ENCODE results near the gene ETNK1.
A peak's percentile ranks its signal among the peaks of the same experiment; 100 is the strongest.
"Not testable (repeated sequence)": the region's sequence is repeated elsewhere in the genome, so short reads cannot be mapped to it uniquely, and the experiment has no call there.

ETNK1 gene, protein sequence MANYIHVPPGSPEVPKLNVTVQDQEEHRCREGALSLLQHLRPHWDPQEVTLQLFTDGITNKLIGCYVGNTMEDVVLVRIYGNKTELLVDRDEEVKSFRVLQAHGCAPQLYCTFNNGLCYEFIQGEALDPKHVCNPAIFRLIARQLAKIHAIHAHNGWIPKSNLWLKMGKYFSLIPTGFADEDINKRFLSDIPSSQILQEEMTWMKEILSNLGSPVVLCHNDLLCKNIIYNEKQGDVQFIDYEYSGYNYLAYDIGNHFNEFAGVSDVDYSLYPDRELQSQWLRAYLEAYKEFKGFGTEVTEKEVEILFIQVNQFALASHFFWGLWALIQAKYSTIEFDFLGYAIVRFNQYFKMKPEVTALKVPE

GRCh38 chr12:22624870-22625761, at the start of gene ETNK1:
TSS of gene ETNK1 (plus strand) at chr12:22625171. CDS start at chr12:22625431, 260 bp downstream.
- peak; percentile 91 for DNase-seq

DNA sequence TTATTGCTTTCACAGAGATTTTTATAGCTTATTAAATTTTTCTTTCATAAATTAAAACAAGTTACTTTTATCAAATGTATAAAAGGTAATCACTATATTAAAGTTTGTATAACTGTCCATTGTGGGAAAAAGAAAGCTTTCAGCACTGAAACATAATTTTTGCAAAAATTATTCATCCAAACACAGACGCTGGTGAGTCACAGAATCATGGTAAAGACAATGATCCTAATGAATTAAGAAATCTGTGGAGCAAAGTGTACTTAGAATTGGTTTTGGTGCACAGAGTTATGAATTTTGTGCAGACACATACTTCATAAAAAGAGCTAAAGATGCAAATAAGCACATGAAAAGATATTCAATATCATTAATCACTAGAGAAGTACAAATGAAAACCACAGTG, 48.9 kb upstream of the ETNK1 start:
- DNase-seq, result no peak

- no peak for DNase-seq
Observed at GRCh38 chr12:22576473-22576872, 48.5 kb upstream of the ETNK1 start.

GRCh38 chr12:22577667-22578066, 47.3 kb upstream of the ETNK1 start:
- DNase-seq, result no peak

- DNase-seq, result no peak
Observed at GRCh38 chr12:22578328-22578727, 46.6 kb upstream of the ETNK1 start.

DNA sequence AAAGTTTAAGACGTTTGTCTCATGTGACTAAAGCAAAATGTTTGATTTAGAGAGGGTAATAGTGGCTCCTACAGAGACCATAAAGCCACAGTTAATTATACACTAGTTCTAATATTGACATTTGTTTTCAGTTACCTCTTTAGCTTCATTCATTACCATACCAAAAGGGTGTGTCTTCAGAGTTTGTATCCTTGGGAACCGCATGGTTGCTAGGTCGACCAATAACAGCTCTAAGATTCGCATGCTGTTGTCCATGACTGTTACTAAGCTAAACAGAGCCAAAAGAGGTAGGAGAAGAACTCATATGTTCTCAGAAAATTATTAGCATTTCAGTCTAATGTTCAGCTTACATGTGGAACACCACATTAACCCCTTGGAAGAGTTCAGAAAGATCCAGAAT, 36.2 kb upstream of the ETNK1 start:
- DNase-seq, result peak; percentile 90

DNA sequence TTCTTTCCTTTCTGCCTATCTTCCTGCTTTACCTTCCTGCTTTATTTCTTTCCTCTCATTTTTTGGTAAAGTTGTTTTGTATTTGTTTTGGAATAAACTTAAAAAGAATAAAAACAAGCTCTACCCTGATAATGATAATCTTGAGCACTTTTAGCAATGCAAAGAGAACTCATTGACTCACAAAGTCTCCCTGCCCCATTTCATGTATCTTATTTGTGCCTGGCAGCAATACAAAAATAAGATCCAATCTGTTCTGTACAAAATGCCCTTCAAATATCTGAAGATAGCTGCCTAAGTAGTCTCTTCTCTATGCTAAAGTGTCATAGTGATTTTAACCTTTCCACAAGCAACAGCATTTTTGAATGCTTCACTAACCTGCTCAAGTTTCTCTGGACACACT, 31.1 kb upstream of the ETNK1 start:
- no peak for DNase-seq

DNA sequence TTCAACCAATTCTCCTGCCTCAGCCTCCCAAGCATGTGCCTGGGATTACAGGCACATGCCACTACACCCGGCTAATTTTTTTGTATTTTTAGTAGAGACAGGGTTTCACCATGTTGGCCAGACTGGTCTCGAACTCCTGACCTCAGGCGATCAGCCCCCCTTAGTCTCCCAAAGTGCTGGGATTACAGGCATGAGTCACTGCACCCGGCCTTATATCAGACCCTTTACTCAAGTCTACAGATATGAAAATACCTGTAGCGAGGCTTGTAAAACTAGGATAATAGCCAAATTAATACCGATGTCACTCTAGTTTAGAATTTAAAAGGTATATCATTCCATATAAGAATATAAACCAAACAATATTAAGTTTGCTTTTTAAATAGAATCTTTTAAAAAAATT, 27.4 kb upstream of the ETNK1 start:
- not testable (repeated sequence) for DNase-seq

DNA sequence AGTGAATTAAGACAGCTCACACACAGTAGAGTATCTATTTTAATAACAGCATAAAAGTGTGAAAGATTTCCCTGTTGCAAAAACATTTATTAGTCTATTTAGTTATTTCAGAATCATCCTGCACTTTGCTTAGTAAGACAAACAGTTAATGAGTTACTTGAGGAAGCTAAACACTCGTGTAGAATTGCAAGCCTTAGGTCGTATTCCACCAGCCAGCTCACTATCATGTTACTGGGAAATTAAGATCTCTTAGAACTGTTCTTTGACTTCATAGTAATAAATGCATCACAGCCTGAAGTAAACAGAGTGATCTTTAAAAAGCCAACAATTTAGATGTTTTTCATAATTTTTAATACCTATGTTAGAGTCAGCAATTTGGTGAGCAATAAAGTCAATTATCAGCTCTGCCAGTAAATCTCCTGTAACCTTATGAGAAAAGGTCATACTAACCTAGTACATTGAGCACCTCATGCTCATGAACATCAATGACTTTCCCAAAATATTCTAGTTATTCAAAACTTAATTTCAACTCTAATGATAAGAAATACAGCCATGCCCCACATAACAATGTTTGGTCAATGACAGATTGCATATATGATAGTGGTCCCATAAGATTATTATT, 26.7 kb upstream of the ETNK1 start:
- DNase-seq, result no peak

GRCh38 chr12:22598763-22599161, 26.2 kb upstream of the ETNK1 start:
- DNase-seq, result no peak

DNA sequence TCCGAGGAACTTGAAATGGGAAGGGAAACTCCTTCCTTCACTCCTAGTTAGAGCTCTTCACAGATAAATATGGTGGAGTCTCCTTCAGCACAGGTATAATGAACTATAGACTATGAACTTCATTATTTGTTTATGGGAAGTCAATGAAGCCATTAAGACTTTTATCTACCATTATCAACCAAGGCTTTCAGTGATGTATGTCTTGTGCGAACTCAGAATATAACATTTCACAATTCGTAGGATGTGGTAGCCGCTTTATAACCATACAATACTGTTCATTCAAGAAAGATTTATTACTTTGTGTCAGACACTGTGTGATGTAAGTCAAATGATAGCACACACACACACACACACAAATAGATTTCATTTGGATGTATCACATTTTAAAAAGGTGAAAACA, 24.8 kb upstream of the ETNK1 start:
- DNase-seq, result no peak

DNA sequence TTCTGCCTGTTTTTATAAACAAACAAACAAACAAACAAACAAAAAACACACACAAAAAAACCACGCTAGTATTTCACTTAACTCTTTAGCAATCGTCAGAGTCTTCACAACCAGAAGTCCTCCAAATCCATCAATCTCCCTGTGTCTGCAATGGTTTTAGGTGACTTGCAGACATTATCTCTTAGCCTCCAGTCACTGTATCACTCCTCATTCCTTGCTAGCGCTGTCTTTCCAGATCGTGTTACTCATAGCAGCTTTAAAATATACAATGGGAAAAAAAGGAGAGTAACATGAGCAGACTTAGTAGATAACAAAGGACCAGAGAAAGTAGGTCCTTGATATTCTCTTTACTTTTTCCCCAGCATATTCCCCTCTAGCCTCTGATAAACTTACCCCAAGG, 15.5 kb upstream of the ETNK1 start:
- DNase-seq, result no peak

DNA sequence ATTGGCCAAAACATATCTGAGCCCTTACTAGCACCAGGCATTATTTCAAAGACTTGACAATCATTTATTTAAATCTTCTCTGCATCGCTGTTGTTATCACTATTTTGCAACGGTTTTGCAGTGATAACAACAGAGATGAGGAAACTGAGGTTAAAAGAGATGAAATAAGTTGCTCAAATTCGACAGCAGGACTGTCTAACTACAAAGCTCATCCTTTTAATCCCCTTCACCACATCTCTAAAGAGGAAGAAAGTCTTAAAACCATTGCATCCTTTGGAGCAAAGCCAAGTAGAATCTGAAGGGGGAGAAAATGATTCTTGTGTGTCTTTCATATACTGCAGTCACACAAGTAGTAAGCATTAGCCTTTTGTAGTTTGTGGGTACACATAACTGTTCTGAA, 14.8 kb upstream of the ETNK1 start:
- no peak for DNase-seq

GRCh38 chr12:22612822-22613221, 12.1 kb upstream of the ETNK1 start:
- not testable (repeated sequence) for DNase-seq

DNA sequence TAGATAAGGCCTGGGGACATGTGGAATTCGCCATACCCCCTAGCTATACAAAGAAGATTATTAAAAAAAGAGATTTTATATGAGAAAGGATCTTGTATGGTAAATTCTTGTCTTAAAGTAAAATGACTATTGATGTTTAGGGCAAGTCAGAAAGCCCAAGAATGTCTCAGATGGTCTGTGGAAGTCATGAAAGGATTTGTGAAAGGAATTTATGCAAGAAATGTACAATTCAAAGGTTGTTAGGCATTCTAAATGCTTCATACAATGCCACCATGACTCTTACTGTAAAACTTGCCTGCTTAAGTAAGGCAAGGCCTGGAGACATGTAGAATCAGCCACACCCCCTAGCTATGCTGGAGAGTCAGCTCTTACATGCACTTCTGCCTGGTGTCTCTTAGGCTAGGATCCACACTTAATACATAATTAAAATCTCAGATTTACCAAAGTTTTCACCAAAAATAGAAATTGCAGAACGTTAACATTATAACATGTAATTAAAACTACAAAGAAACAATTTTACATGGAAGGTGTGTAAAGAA, 8.9 kb upstream of the ETNK1 start:
- DNase-seq, result no peak

DNA sequence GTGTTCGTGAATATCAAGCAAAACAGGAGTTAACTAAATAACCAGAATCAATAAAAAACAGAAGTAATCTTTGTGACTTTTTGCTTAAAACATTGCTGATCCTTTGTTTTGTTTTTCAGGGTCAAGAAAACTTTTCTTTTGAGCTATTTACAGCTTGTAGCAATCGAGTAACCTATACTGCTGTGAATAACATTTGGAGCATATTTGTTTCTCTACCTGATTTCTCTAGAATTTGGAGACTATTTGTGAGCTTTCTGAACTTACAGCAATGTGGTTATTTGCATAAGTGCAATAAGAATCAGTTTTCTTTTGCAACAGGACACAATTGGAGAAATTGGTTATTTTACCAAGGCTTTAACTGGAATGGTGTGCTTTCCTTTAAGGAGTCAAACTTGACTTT, 7.3 kb upstream of the ETNK1 start:
- no peak for DNase-seq

DNA sequence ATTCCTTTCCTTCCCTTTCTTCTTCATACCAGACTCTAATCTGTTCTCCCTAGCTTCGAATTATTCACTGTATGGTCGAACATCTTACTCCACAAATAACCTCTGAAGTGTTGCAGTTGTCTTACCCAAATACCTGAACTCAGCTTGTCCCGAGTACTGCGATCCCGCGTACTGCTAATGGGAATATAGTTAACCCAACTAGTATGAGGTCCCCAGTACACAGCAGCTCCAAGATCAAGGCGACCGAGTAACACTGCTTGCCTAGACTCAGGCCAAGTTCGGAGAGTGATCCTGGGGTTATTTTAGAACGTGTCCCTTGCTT, 462 bp upstream of the ETNK1 start:
- no peak for DNase-seq

GRCh38 chr12:22625762-22626294, 857 bp downstream of the ETNK1 start:
- peak; percentile 80 for DNase-seq

DNA sequence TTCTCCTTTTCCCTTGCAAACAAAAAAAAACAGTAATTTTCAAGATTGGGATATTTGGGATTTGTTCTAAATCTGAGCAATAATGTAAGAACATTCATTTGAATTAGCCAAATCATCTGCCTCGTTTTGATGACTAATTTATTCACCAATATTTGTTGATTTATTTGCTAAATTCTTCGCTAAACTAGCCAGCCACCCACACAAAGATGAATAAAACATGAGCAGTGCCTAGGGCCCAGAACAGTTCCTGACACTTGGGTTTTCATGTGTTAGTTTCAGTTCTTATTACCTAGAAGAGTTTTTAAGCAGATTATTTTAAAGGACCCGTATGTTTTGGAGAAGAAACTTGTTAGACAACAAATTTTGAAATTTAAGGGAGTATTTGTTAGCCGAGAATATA, 1.4 kb downstream of the ETNK1 start:
- peak; percentile 26 for DNase-seq

DNA sequence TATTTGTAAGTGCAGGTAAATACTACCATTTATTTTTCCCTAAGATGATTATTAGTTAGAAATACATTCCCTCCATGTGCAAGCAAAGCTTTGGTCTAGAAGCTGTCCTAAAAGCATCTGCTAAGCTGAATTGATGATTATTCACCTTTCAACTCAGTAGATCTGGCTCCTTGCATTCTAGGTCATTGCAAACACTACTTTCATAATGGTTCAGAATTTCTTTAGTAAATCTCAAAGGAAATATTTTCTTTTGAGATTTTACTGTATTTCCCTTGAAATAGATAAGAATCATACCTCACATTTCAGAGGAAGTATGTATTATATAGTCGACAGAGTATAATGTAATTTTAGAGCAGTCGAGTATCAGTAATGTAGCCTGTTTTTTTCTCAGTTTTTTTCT, 2.4 kb downstream of the ETNK1 start:
- DNase-seq, result peak; percentile 19

DNA sequence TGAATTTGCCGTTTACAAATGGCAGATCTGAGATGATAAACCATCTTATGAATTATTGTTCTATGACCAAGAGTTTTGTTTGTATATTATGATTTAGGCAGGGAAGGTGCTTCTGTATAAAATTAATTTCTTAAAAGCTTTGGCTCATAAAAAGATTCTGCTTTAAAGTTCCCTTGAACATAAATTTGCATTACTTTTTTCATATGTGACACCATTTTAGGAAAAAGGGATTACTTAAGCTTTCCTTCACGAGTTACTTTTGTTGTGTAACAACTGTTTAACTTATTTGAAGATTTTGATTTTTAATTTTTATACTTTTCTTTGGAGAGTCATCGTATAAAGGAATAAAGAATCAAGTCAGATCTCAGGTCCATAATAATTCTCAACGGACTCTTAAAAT, 3.3 kb downstream of the ETNK1 start:
- no peak for DNase-seq

DNA sequence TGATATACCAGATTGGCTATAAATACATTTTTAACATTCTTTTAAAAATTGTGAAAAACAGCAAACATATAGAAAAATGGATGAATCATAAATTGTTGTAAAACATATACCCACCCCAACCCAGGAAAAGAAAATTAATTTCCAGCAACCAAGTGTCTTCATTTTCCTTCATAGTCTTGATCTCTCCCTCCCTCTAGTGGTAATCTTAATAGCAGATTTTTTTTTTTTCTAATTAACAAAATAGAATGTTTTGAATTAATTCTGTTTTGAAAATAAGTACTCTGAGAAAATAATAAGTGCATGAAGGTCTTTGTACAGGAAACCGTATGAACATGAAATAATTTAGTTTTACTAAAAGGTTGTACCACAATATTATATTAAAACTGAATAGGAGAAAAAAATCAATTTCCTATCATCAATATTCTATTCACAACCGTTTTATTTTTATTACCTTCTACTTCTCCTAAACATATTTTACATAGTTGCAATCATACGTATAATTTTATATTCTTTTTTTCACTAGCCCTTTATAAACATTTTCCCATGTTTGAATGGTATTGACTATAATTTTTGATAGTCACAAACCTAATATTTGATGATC, 7.0 kb downstream of the ETNK1 start:
- peak; percentile 20 for DNase-seq

DNA sequence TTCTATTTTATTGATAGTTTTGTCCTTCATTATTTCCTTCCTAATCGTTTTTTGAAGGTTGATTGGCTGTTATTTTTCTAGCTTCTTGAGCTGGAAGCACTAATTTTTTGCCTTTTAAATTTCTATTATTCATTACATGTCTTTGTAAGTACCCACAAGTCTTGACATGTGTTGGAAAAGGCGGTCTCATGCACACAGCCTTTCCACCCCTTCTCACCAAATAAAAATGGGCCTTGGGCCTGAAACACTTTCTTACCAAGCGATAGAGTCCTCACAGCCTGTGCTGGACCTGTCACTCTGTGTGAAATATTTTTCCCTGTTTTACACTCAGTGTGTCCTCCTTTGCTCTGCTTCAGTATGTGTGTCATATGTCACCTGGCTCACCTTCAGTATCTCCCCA, 9.9 kb downstream of the ETNK1 start:
- no peak for DNase-seq
